CD4-positive, alpha-beta T cell treated with Interferon alpha-2 for 1 hour (primary cell): ENCODE measurements around the gene PEPD.

Experiments
- DNase-seq, 2 donors: peaks; one replicate each; pipeline ENCODE4 v3.0.0-alpha.2; 2020 to 2022

PEPD gene

GRCh38 chr19:33436360-33437345 is 84.9 kb downstream of the PEPD start:
- DNase-seq, result no peak

- DNase-seq, result no peak
Observed at GRCh38 chr19:33435706-33436359, 85.8 kb downstream of the PEPD start.

- DNase-seq, result no peak
Observed at GRCh38 chr19:33434886-33435705, 86.5 kb downstream of the PEPD start.

DNA sequence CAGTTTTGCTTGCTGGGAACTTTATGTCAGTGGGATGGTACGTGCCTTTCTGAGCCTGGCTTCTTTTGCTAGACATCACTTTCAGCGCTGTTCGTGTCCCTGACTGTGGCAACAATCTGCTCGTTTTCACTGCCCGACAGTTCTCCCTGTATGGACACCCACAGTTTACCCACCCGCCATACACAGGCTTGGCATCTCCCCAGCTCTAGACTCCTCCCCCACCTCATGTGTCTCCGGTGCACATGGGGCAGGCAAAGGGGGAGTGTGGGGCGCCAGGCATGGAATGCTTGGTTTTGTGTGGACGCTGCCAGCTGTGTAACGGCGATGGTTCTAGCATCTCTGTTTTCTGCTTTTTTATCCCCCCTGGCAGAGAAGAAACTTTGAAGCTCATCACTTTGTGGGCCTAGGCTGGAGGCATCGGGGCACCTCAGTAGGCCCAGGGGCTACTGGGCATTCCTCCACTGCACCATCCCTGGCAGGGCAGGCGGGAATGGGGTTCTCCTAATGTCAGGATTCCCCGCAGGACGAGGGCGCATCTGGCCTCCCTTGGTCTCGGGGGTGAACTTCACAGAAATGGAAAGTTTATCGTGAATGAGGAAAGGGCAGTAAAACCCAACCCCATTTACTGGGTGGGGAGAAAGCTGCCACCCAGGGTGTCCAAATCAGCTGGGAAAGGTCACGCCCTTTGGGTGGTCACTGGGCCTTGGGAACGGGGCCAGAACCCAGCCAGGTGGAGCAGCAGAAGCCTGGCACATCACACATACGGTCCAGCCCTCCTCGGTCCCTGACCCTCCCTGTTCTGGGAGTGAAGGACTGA is 87.3 kb downstream of the PEPD start:
- no peak for DNase-seq

GRCh38 chr19:33432446-33433170 is 89.0 kb downstream of the PEPD start:
- DNase-seq, result no peak

DNA sequence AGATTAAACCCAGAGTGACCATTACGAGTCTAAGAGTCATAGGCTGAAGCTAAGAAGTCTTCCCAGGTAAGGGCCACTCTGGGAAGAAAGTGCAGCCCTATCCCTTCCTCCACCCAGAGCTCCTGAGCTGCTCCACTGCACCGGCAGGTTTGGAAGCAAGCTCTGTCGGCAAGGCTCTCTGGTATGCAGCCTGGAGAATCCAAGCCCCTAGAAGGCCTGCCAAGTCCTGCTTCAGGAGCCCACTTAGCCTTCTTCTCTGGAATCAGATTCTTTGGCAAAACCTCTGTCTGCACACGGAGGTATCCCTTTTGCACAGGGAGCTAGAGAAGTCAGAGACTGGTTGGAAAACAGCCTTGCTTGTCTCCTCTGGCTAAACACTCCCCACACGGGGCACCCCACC is 89.6 kb downstream of the PEPD start:
- DNase-seq, result no peak

DNA sequence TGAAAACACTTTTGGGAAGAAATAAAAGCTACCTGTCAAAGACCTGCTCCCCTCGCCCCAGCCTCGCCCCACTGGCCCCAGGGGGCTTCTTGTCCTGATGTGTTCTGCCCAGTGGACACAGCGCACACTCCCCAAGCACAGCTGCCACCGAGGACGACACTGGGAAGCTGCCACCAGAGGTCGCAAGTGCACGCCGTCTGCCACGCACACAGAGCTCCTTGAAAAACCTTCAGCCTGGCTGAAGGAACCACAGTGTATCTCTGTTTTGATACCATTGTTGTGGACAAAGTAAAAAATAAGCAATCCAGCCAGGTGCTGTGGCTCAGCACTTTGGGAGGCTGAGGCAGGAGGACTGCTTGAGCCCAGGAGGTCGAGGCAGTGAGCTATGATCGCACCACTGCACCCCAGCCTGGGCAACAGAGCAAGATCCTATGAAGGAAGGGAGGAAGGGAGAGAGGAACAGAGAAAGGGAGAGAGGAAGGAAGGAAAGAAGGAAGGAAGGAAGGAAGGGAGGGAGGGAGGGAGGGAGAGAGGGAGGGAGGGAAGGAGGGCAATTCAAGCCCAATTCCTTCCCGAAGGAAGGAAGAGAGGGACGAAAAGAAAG is 90.8 kb downstream of the PEPD start:
- peak; percentile 42 to 61 for DNase-seq

DNA sequence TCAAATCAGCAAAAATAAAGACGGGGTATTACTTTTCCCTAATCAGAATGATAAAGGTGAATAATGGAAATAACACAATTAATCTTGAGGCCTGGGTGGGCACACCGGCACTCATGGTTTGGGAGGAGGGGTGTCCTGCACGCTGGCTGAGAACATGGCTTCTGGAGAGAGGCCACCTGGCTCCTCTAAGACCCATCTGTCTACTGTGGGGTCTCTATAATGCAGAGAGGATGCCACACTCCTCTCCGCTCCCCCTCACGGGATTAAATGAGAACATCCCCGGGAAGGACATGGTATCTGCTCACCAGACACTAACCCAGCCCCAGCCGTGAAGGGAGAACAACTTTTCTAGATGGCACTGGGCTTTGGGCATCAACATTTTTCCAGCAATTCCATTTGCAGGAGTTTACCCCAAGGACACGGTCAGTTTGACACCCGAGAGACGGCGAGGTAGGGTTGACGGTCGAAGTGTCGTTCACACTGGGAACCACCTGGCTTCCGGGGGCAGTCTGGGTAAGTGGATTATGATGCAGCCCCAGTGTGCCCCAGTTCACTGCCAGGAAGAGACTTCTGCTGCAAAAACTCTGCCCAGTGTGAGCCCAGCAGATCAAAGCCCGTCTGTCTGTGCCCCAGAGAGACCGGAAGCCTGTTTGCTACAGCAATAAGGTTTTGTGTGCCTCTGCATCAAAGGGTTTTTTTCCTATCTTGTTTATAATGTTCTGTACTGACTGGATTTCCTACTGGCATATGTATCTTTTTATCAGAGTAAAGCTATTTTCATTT is 91.5 kb downstream of the PEPD start:
- peak; percentile 10 to 46 for DNase-seq

DNA sequence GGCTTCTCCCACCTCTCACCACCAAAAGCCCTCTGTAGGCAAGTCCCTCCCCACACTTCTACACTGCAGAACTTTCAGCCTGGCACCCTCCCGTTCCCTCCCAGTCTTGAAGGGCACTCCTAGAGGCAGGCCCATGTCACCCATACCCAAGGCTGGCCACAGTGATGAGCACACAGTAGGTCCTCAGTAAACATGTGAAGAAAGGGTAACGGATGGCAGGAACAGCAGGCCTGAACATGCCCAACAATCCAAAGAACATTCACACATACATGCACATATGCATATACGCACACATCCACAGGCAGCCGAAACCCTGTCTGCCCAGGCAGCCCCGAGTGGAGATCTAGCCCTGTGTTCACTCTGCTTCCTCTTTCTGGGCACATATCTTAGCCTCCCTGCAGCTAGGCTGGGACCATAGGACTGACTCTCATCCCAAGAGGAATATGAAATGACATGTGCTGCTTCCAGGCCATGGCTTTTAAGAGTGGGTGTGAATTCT is 92.9 kb downstream of the PEPD start:
- no peak for DNase-seq

- no peak for DNase-seq
Observed at GRCh38 chr19:33427801-33428626, 93.6 kb downstream of the PEPD start.

DNA sequence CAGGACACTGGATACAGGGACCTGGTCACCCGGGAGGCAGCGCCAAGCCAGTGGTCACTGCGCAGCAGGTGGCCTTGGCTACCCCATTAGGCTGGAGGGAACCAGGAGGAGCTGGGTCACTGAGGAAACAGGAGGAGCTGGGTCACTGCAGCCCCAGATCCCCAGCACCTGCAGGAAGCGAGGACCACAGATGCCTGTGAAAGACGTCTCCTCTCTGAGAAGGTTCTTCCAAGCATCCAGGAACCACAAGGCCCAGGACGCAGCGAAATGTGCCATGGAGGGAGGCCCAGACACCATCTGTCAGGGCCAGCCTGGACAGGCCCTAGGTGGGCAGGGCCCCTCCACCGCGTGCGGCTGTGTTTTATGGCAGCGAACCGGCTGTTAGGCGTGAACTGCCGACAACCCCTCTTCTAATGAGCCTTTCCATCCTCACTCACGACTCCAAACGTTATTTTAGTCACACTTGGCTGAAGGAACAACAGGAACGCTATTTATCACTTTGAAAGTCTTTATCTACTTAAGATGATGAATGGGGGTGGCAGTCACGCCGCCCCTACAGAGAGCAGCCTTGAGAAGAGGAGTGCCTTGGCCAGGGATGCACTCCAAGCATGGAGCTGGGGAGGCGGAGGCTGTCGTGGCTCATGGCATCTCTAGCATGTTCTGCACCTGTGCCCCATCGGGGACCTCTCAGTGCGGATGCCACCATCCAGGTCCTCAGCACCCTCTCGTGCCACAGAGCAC is 94.8 kb downstream of the PEPD start:
- no peak for DNase-seq

GRCh38 chr19:33424181-33424580 is 97.4 kb downstream of the PEPD start:
- no peak for DNase-seq

GRCh38 chr19:33422369-33423180 is 99.0 kb downstream of the PEPD start:
- no peak for DNase-seq

- DNase-seq, result no peak
Observed at GRCh38 chr19:33421368-33421767, 100.2 kb downstream of the PEPD start.

DNA sequence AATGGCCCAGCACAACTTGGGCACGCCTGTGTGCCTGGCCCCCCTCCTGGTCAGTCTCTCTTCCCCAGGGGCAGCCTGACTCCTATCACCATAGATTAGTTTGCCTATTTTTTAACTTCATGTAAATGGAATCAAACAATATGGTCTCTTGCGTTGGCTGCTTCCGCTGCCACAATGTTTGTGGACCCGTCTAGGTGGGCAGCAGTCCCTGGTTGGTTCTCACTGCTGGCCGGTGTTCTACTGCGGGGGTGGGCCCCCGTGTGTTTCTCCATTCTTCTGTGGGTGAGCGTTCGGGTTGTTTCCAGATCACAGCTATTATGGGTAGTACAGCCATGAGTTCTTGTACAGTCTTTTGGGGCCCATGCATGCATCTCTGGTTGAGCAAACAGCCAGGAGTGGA is 100.8 kb downstream of the PEPD start:
- no peak for DNase-seq

- no peak for DNase-seq
Observed at GRCh38 chr19:33419788-33420130, 101.8 kb downstream of the PEPD start.
